OCI-LY7 (cell line): ENCODE data around the gene PWP1. TPM values are rescaled to one million over a fixed set of nuclear protein-coding genes. Genes with fewer than 3 reads are reported as not detected.
A peak's percentile ranks its signal among the peaks of the same experiment; 100 is the strongest.

ENCODE experiments used
- BruUV-seq: library from RNA; stranded (reverse); fragments of 400-500 nt; replicated peaks from 2 replicates; lab custom pipeline; 2021; lab: Mats Ljungman, UMichigan
- CTCF ChIA-PET: fragments of 300-600 bp; sonication (Branson Sonifier 250); formaldehyde crosslinking; loops from one replicate; lab custom pipeline; 2022; ENCODE audit warnings: antibody characterized with exemption; ENCODE audit not compliant: unreplicated experiment; lab: Charles Lee
- POLR2A ChIA-PET: fragments of 300-600 bp; sonication (Branson Sonifier 250); formaldehyde crosslinking; loops from one replicate; lab custom pipeline; 2022; ENCODE audit warnings: antibody characterized with exemption; lab: Charles Lee
- DNase-seq: peaks from one replicate; pipeline ENCODE4 v3.0.0-alpha.2; 2015; ENCODE audit warnings: low spot score
- H2AFZ ChIP-seq: fragments of 200-600 bp; sonication (generic), shearing (Covaris generic); 2 replicates; pipeline ENCODE4 v1.6.1; 2014; ENCODE audit warnings: mild to moderate bottlenecking, antibody characterized with exemption, low read length, moderate library complexity
- H3K27ac ChIP-seq: fragments of 200-600 bp; sonication (generic); 2 replicates; pipeline ENCODE4 v1.5.1; 2014; ENCODE audit warnings: mixed run types, low read depth, mild to moderate bottlenecking, moderate library complexity, low read length, inconsistent platforms; ENCODE audit not compliant: poor library complexity, severe bottlenecking
- H3K36me3 ChIP-seq: fragments of 200-600 bp; sonication (generic); 2 replicates; pipeline ENCODE4 v1.6.1; 2014; ENCODE audit warnings: mild to moderate bottlenecking, antibody characterized with exemption, low read length, moderate library complexity, mixed read lengths; ENCODE audit not compliant: insufficient read depth
- H3K4me1 ChIP-seq: fragments of 200-600 bp; sonication (generic); 2 replicates; pipeline ENCODE4 v1.5.1; 2014; ENCODE audit warnings: mild to moderate bottlenecking, low read length; ENCODE audit not compliant: insufficient read depth, poor library complexity, severe bottlenecking
- H3K4me2 ChIP-seq: fragments of 200-600 bp; sonication (generic); 2 replicates; pipeline ENCODE4 v1.6.1; 2014; ENCODE audit warnings: mild to moderate bottlenecking, low read length
- H3K4me3 ChIP-seq: fragments of 200-600 bp; sonication (generic); 2 replicates; pipeline ENCODE4 v1.5.1; 2014; ENCODE audit warnings: mild to moderate bottlenecking, low read depth, low read length; ENCODE audit not compliant: poor library complexity, severe bottlenecking
- H3K79me2 ChIP-seq: fragments of 200-600 bp; sonication (generic); 2 replicates; pipeline ENCODE4 v1.6.1; 2016; ENCODE audit warnings: low read depth, mild to moderate bottlenecking, low read length, moderate library complexity, mixed read lengths; ENCODE audit not compliant: insufficient read depth
- H3K9me2 ChIP-seq: fragments of 200-600 bp; sonication (generic); 2 replicates; pipeline ENCODE4 v1.6.1; 2016; ENCODE audit warnings: mild to moderate bottlenecking, low read length, mixed read lengths; ENCODE audit not compliant: insufficient read depth
- H3K9me3 ChIP-seq: fragments of 200-600 bp; sonication (generic); 2 replicates; pipeline ENCODE4 v1.6.1; 2014; ENCODE audit warnings: mild to moderate bottlenecking, mixed run types, low read length, mixed read lengths
- H4K20me1 ChIP-seq: fragments of 200-600 bp; sonication (generic); 2 replicates; pipeline ENCODE4 v1.6.1; 2014; ENCODE audit warnings: mild to moderate bottlenecking, antibody characterized with exemption, low read length, moderate library complexity, mixed read lengths; ENCODE audit not compliant: insufficient read depth
- CTCF ChIP-seq: fragments of 200-600 bp; sonication (generic); conservative IDR thresholded peaks from 2 replicates; pipeline ENCODE4 v1.5.1; 2014; ENCODE audit warnings: mild to moderate bottlenecking, antibody characterized with exemption, low read length, moderate library complexity, mixed read lengths
- EZH2phosphoT487 ChIP-seq: fragments of 200-600 bp; sonication (generic); IDR thresholded peaks from 2 replicates; pipeline ENCODE4 v1.6.1; 2018; ENCODE audit warnings: low read depth, borderline replicate concordance, mild to moderate bottlenecking, mixed run types, antibody characterized with exemption, low read length, moderate library complexity, mixed read lengths
- intact Hi-C: fragments of 100-400 bp; cut with micrococcal nuclease; formaldehyde crosslinking; loops from one replicate; pipeline ENCODE4 v1.10.0; 2022; ENCODE audit not compliant: unreplicated experiment
- total RNA-seq, 2 experiments: library from RNA; depleted of rRNA in 1 of 2; stranded (reverse); fragments of >200 nt in 1 of 2; shearing (Covaris generic) in 1 of 2; gene quantifications; 2 replicates each; pipeline ENCODE4 v1.2.3, GENCODE V29; 2014 to 2022

Gene PWP1
- total RNA-seq, 2 experiments from 2014 or later = 28.2 to 44.5 TPM

GRCh38 chr12:107734139-107734538, 48.5 kb downstream of the PWP1 start:
- no peak overlapping the region for H3K4me3 ChIP-seq
- BruUV-seq = no TSS peak
- peaks cover 28% of the 10 kb centered on the region for H3K4me1 ChIP-seq
- H3K27ac ChIP-seq = no peak overlapping the region
- H2AFZ ChIP-seq = no peak overlapping the region
- no peak overlapping the region for H3K4me2 ChIP-seq
- H3K9me3 ChIP-seq = no peaks in the 10 kb centered on the region
- no peaks in the 10 kb centered on the region for H3K79me2 ChIP-seq
- H4K20me1 ChIP-seq = peaks cover 4% of the 10 kb centered on the region; the same call in 1 of the 2 replicates
- intact Hi-C loops = no loop called here
- TF ChIP-seq EZH2phosphoT487 = no peak
- no peak for TF ChIP-seq CTCF
- no peaks in the 10 kb centered on the region for H3K9me2 ChIP-seq
- ChIA-PET CTCF (no interaction called here), POLR2A (no interaction called here)
- DNase-seq = no peak
- H3K36me3 ChIP-seq = peaks cover 73% of the 10 kb centered on the region

GRCh38 chr12:107735763-107736162, 50.2 kb downstream of the PWP1 start:
- DNase-seq = no peak
- H3K4me2 ChIP-seq = no peak overlapping the region
- H2AFZ ChIP-seq = no peak overlapping the region
- no peak overlapping the region for H3K27ac ChIP-seq
- POLR2A ChIA-PET = interaction anchor here (0.6 to 1.0 kb wide), 3 partner anchors 19 to 1967 kb away, joined by 3 to 4 read pairs (median 3); no protein-coding TSS in a partner anchor
- H3K4me3 ChIP-seq = no peak overlapping the region
- no TSS peak for BruUV-seq
- H3K9me3 ChIP-seq = no peaks in the 10 kb centered on the region
- CTCF ChIA-PET = no interaction called here
- peaks cover 28% of the 10 kb centered on the region for H3K4me1 ChIP-seq
- intact Hi-C loops = no loop called here
- H3K36me3 ChIP-seq = peaks cover 89% of the 10 kb centered on the region
- no peaks in the 10 kb centered on the region for H3K79me2 ChIP-seq
- peaks cover 4% of the 10 kb centered on the region; the same call in 1 of the 2 replicates for H4K20me1 ChIP-seq
- H3K9me2 ChIP-seq = no peaks in the 10 kb centered on the region
- TF ChIP-seq CTCF (no peak), EZH2phosphoT487 (no peak)

- H3K36me3 ChIP-seq = peaks cover 98% of the 10 kb centered on the region
- H3K4me2 ChIP-seq = peak overlapping the region; percentile 36; the same call in 1 of the 2 replicates
- H3K79me2 ChIP-seq = no peaks in the 10 kb centered on the region
- ChIA-PET CTCF (interaction anchor here (1.1 kb wide), 1 partner anchor 148 kb away, joined by 4 read pairs; no protein-coding TSS in a partner anchor), POLR2A (no interaction called here)
- BruUV-seq = no TSS peak
- intact Hi-C loops = loop anchor here (1.0 kb wide), 2 partner anchors 10 to 23 kb away; no protein-coding TSS in a partner anchor
- peak overlapping the region; percentile 32 for H3K27ac ChIP-seq
- H3K9me3 ChIP-seq = no peaks in the 10 kb centered on the region
- peaks cover 21% of the 10 kb centered on the region for H3K4me1 ChIP-seq
- peak; percentile 86 for DNase-seq
- H2AFZ ChIP-seq = no peak overlapping the region
- H3K4me3 ChIP-seq = peak overlapping the region; percentile 7
- TF ChIP-seq CTCF (peak; percentile 70), EZH2phosphoT487 (no peak)
- peaks cover 4% of the 10 kb centered on the region; the same call in 1 of the 2 replicates for H4K20me1 ChIP-seq
- no peaks in the 10 kb centered on the region for H3K9me2 ChIP-seq
Observed at GRCh38 chr12:107736914-107737313, 51.3 kb downstream of the PWP1 start.
